HepG2 (cell line): ENCODE results near the gene EXOC1. TPM values are rescaled to one million over a fixed set of nuclear protein-coding genes. Genes with fewer than 3 reads are reported as not detected.

Experiments
- AGO2 ChIP-seq: fragments of 200-400 bp; formaldehyde crosslinking; optimal IDR thresholded peaks from 2 replicates; pipeline ENCODE3; 2017; ENCODE audit warnings: mild to moderate bottlenecking, low read depth, low read length, moderate library complexity
- AHR ChIP-seq: IDR thresholded peaks from 2 replicates; pipeline ENCODE4 v1.6.1; 2018; ENCODE audit warnings: missing genetic modification reagents, missing compliant biosample characterization
- DNMT1 ChIP-seq: sonication (generic); formaldehyde crosslinking; IDR thresholded peaks from 2 replicates; pipeline ENCODE4 v1.5.1; 2020; ENCODE audit warnings: mild to moderate bottlenecking, missing genetic modification reagents
- PHB2 ChIP-seq: fragments of 450-650 bp; IDR thresholded peaks from 2 replicates; pipeline ENCODE4 v1.6.1; 2018; ENCODE audit not compliant: partially characterized antibody
- PRMT3 ChIP-seq: sonication (generic); formaldehyde crosslinking; IDR thresholded peaks from 2 replicates; pipeline ENCODE4 v1.8.1; 2022; ENCODE audit warnings: low read depth, mild to moderate bottlenecking, moderate library complexity, missing genetic modification reagents, borderline replicate concordance
- RFX5 ChIP-seq: IDR thresholded peaks from 2 replicates; pipeline ENCODE4 v1.6.1; 2011; ENCODE audit warnings: low read depth, low read length, improper control_type of control experiment
- YEATS2 ChIP-seq: sonication (generic); formaldehyde crosslinking; IDR thresholded peaks from 2 replicates; pipeline ENCODE4 v1.4.0; 2020; ENCODE audit warnings: missing genetic modification reagents, borderline replicate concordance
- ZNF263 ChIP-seq: sonication (generic); formaldehyde crosslinking; IDR thresholded peaks from 2 replicates; pipeline ENCODE4 v1.4.0; 2020; ENCODE audit warnings: missing genetic modification reagents
- ZNF724P ChIP-seq: sonication (generic); formaldehyde crosslinking; IDR thresholded peaks from 2 replicates; pipeline ENCODE4 v1.8.0; 2022; ENCODE audit warnings: missing genetic modification reagents, borderline replicate concordance
- ZSCAN20 ChIP-seq: sonication (generic); formaldehyde crosslinking; IDR thresholded peaks from 2 replicates; pipeline ENCODE4 v1.4.0; 2020; ENCODE audit warnings: missing genetic modification reagents, mild to moderate bottlenecking, borderline replicate concordance
- ZSCAN30 ChIP-seq: sonication (generic); formaldehyde crosslinking; IDR thresholded peaks from 2 replicates; pipeline ENCODE4 v1.5.0; 2020; ENCODE audit warnings: mild to moderate bottlenecking, missing genetic modification reagents
- polyA plus RNA-seq, 8 experiments: library from polyadenylated mRNA; depleted of rRNA in 3 of 8; stranded (reverse) in 7 of 8; unstranded in 1 of 8; fragments of >200 nt; fragmentation: Illumina TruSeq in 4 of 8; extraction: Trizol in 4 of 8; gene quantifications; 2 replicates each; pipeline versions ENCODE4 v1.2.1 to v1.2.3, GENCODE V29; 2011 to 2016; ENCODE audit warnings: low read depth in 4 of 8, missing spikeins in 1 of 8, mixed read lengths in 1 of 8; ENCODE audit not compliant: insufficient read depth in 1 of 8
- total RNA-seq, 5 experiments: library from RNA; depleted of rRNA; stranded (reverse); fragments of >200 nt; fragmentation: Illumina TruSeq; extraction: Trizol; gene quantifications; 2 replicates each; pipeline ENCODE4 v1.2.3, GENCODE V29; 2016; ENCODE audit warnings: low read depth in 1 of 5
- TF ChIP-seq, protein P1 (sequence below): sonication (generic); formaldehyde crosslinking; IDR thresholded peaks from 2 replicates; pipeline ENCODE4 v1.4.0; 2020; ENCODE audit warnings: missing genetic modification reagents
- TF ChIP-seq, protein P2 (sequence below): sonication (generic); formaldehyde crosslinking; IDR thresholded peaks from 2 replicates; pipeline ENCODE4 v1.8.1; 2023; ENCODE audit warnings: mild to moderate bottlenecking, missing genetic modification reagents, borderline replicate concordance
- TF ChIP-seq, protein P3 (sequence below): sonication (generic); formaldehyde crosslinking; IDR thresholded peaks from 2 replicates; pipeline ENCODE4; 2020; ENCODE audit warnings: missing genetic modification reagents, mild to moderate bottlenecking, borderline replicate concordance
- TF ChIP-seq, protein P4 (sequence below): sonication (generic); formaldehyde crosslinking; IDR thresholded peaks from 2 replicates; pipeline ENCODE4 v1.4.0; 2020; ENCODE audit warnings: missing genetic modification reagents, borderline replicate concordance
- TF ChIP-seq, protein P5 (sequence below): sonication (generic); formaldehyde crosslinking; IDR thresholded peaks from 2 replicates; pipeline ENCODE4 v1.8.1; 2022; ENCODE audit warnings: low read depth, mild to moderate bottlenecking, missing genetic modification reagents

Gene EXOC1
- total and polyA plus RNA-seq, 2 of the 13 experiments (the other 11 are each of a cell fraction or from before 2014, with no cell fraction given) = 9.1 to 18.4 TPM

DNA sequence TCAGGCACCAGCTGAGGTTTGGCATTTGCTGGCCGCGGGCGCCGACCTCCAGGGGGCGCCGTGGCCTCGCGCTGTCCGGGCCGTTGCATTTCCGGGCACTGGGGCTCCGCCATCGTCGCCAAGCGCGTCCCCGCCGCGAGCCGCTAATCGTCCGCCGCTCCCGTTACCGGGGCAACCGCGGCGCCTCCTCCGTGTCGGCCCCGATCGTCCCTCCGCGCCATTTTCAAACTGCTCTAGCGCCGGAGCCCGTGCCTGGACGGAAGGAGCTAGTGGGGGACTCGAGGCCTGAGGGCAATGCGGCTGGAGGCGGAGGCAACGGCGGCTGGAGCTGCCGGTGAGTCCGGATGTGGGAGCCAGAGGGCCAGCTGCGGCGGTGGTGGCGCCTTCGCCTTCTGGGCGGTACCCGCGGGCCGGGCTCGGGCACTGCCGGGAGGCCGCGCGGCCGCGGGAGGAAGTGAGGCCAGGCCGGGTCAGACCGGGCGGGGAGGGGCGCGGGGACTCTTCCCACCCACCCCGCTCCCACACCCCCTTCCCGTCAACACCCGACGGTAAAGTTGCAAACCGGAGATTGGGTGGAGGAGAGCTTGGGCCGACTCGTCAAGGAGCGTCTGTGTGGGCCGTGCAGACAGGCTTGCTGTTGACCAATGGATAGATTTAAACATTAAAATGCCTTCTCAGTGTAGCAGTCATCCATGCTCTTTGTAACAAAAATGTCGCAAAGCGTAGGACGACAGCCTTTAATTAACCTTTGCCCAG lies 95.5 kb downstream of the EXOC1 start, which contains the start of gene CEP135 (continued):
- TF ChIP-seq, protein P1, sequence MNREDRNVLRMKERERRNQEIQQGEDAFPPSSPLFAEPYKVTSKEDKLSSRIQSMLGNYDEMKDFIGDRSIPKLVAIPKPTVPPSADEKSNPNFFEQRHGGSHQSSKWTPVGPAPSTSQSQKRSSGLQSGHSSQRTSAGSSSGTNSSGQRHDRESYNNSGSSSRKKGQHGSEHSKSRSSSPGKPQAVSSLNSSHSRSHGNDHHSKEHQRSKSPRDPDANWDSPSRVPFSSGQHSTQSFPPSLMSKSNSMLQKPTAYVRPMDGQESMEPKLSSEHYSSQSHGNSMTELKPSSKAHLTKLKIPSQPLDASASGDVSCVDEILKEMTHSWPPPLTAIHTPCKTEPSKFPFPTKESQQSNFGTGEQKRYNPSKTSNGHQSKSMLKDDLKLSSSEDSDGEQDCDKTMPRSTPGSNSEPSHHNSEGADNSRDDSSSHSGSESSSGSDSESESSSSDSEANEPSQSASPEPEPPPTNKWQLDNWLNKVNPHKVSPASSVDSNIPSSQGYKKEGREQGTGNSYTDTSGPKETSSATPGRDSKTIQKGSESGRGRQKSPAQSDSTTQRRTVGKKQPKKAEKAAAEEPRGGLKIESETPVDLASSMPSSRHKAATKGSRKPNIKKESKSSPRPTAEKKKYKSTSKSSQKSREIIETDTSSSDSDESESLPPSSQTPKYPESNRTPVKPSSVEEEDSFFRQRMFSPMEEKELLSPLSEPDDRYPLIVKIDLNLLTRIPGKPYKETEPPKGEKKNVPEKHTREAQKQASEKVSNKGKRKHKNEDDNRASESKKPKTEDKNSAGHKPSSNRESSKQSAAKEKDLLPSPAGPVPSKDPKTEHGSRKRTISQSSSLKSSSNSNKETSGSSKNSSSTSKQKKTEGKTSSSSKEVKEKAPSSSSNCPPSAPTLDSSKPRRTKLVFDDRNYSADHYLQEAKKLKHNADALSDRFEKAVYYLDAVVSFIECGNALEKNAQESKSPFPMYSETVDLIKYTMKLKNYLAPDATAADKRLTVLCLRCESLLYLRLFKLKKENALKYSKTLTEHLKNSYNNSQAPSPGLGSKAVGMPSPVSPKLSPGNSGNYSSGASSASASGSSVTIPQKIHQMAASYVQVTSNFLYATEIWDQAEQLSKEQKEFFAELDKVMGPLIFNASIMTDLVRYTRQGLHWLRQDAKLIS (CRISPR knock-in tag) = no peak
- TF ChIP-seq RFX5 (no peak), ZNF263 (CRISPR knock-in tag) (peak; percentile 56), YEATS2 (CRISPR knock-in tag) (peak; percentile 66; the same call in 1 of the 2 replicates), DNMT1 (CRISPR knock-in tag) (peak; percentile 96), ZNF724P (CRISPR knock-in tag) (no peak; the same call in 1 of the 2 replicates), PHB2 (no peak), PRMT3 (CRISPR knock-in tag) (no peak; the same call in 1 of the 2 replicates), AHR (peak; percentile 89), ZSCAN30 (no peak), AGO2 (peak; percentile 37), ZSCAN20 (CRISPR knock-in tag) (0 out of 2 replicates have a peak, but pooled peaks have one; percentile 48)
- TF ChIP-seq, protein P2, sequence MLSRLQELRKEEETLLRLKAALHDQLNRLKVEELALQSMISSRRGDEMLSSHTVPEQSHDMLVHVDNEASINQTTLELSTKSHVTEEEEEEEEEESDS (CRISPR knock-in tag) = peak; percentile 75; the same call in 1 of the 2 replicates
- TF ChIP-seq, protein P3, sequence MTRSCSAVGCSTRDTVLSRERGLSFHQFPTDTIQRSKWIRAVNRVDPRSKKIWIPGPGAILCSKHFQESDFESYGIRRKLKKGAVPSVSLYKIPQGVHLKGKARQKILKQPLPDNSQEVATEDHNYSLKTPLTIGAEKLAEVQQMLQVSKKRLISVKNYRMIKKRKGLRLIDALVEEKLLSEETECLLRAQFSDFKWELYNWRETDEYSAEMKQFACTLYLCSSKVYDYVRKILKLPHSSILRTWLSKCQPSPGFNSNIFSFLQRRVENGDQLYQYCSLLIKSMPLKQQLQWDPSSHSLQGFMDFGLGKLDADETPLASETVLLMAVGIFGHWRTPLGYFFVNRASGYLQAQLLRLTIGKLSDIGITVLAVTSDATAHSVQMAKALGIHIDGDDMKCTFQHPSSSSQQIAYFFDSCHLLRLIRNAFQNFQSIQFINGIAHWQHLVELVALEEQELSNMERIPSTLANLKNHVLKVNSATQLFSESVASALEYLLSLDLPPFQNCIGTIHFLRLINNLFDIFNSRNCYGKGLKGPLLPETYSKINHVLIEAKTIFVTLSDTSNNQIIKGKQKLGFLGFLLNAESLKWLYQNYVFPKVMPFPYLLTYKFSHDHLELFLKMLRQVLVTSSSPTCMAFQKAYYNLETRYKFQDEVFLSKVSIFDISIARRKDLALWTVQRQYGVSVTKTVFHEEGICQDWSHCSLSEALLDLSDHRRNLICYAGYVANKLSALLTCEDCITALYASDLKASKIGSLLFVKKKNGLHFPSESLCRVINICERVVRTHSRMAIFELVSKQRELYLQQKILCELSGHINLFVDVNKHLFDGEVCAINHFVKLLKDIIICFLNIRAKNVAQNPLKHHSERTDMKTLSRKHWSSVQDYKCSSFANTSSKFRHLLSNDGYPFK (CRISPR knock-in tag) = peak; percentile 90; the same call in 1 of the 2 replicates
- TF ChIP-seq, protein P4, sequence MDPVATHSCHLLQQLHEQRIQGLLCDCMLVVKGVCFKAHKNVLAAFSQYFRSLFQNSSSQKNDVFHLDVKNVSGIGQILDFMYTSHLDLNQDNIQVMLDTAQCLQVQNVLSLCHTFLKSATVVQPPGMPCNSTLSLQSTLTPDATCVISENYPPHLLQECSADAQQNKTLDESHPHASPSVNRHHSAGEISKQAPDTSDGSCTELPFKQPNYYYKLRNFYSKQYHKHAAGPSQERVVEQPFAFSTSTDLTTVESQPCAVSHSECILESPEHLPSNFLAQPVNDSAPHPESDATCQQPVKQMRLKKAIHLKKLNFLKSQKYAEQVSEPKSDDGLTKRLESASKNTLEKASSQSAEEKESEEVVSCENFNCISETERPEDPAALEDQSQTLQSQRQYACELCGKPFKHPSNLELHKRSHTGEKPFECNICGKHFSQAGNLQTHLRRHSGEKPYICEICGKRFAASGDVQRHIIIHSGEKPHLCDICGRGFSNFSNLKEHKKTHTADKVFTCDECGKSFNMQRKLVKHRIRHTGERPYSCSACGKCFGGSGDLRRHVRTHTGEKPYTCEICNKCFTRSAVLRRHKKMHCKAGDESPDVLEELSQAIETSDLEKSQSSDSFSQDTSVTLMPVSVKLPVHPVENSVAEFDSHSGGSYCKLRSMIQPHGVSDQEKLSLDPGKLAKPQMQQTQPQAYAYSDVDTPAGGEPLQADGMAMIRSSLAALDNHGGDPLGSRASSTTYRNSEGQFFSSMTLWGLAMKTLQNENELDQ = no peak
- TF ChIP-seq, protein P5, sequence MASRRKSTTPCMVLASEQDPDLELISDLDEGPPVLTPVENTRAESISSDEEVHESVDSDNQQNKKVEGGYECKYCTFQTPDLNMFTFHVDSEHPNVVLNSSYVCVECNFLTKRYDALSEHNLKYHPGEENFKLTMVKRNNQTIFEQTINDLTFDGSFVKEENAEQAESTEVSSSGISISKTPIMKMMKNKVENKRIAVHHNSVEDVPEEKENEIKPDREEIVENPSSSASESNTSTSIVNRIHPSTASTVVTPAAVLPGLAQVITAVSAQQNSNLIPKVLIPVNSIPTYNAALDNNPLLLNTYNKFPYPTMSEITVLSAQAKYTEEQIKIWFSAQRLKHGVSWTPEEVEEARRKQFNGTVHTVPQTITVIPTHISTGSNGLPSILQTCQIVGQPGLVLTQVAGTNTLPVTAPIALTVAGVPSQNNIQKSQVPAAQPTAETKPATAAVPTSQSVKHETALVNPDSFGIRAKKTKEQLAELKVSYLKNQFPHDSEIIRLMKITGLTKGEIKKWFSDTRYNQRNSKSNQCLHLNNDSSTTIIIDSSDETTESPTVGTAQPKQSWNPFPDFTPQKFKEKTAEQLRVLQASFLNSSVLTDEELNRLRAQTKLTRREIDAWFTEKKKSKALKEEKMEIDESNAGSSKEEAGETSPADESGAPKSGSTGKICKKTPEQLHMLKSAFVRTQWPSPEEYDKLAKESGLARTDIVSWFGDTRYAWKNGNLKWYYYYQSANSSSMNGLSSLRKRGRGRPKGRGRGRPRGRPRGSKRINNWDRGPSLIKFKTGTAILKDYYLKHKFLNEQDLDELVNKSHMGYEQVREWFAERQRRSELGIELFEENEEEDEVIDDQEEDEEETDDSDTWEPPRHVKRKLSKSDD (CRISPR knock-in tag) = peak; percentile 90
